ENCODE results near the gene LRMDA.

Gene LRMDA

DNA sequence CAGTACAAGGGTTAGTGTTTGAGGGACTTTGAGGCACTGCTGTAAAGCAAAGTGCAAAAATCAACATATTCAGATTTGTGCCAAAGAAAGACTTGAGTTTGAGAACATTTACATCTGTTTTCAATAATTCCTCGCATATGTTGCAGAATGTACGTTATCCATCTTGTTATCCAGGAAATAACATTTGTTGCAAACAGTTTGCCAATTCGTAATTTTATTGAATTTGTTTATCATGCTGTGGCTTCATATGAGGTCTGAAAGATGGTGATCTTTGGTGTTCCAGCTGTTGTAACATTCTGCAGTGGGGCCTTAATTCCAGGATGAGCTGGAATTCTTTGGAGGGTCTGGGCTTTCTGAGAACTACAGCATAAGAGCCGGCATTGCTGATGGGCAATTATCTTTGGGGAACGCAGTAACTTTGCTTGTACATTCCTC, 396.2 kb downstream of the LRMDA start:
- TF ChIP-seq, protein P1, sequence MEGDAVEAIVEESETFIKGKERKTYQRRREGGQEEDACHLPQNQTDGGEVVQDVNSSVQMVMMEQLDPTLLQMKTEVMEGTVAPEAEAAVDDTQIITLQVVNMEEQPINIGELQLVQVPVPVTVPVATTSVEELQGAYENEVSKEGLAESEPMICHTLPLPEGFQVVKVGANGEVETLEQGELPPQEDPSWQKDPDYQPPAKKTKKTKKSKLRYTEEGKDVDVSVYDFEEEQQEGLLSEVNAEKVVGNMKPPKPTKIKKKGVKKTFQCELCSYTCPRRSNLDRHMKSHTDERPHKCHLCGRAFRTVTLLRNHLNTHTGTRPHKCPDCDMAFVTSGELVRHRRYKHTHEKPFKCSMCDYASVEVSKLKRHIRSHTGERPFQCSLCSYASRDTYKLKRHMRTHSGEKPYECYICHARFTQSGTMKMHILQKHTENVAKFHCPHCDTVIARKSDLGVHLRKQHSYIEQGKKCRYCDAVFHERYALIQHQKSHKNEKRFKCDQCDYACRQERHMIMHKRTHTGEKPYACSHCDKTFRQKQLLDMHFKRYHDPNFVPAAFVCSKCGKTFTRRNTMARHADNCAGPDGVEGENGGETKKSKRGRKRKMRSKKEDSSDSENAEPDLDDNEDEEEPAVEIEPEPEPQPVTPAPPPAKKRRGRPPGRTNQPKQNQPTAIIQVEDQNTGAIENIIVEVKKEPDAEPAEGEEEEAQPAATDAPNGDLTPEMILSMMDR (IDR thresholded peaks at IDR 0.05; ENCODE audit: low read depth, low read length) = no peak
- no peak for DNase-seq
- Histone ChIP-seq H3K27me3 (ENCODE audit: insufficient read depth, low read depth, severe bottlenecking) (no peaks in the 10 kb centered on the region), H3K4me3 (ENCODE audit: low read depth, low read length) (no peak overlapping the region), H3K27ac (no peak overlapping the region), H3K9me3 (ENCODE audit: severe bottlenecking) (no peaks in the 10 kb centered on the region), H3K36me3 (no peaks in the 10 kb centered on the region)

DNA sequence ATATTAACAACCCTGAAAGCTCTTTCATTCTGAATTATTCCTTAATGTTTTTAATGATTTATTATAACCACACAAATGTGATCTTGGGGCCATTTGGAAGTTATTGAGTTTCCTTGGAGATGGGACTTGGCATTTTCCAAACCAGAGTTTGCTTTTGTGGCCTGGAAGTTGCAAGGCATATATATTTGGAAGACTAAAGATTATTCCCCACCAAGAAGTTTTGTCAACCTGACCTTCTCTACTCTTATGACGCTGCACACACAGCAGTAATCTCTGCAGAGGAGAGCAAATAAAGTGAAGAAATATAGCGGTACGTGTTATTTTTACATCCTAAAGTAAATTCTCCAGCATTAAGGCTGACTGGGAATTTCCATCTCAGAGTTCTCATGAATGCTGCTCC, 397.0 kb downstream of the LRMDA start:
- Histone ChIP-seq H3K9me3 (ENCODE audit: severe bottlenecking) (no peaks in the 10 kb centered on the region), H3K27me3 (ENCODE audit: insufficient read depth, low read depth, severe bottlenecking) (no peaks in the 10 kb centered on the region), H3K36me3 (no peaks in the 10 kb centered on the region), H3K4me3 (ENCODE audit: low read depth, low read length) (no peak overlapping the region), H3K27ac (no peak overlapping the region)
- no peak for DNase-seq
- TF ChIP-seq, protein P1 (IDR thresholded peaks at IDR 0.05; ENCODE audit: low read depth, low read length) = no peak

DNA sequence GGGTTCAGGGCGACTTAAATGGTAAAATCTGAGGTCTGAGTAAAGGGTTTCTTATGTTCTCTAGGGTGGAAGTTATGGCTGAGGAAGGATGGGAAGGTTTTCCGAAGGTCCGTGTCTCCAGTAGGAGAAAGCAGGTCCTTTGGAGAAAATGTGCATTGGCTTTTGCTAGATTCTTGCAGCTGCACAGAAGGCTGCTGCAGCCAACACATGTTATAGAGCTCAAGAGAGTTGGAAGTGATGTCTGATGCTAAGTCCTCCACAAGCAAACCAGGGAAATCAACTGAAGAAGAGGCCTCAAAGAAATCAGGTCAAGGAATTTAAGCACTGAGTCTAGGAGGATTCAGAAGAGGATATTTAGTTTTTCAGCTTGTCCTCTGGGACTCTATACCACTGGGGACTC, 404.6 kb downstream of the LRMDA start:
- H3K4me3 ChIP-seq (ENCODE audit: low read depth, low read length) = no peak overlapping the region
- H3K27ac ChIP-seq = no peak overlapping the region
- TF ChIP-seq, protein P1 (IDR thresholded peaks at IDR 0.05; ENCODE audit: low read depth, low read length) = no peak
- no peaks in the 10 kb centered on the region for H3K36me3 ChIP-seq
- H3K9me3 ChIP-seq (ENCODE audit: severe bottlenecking) = no peaks in the 10 kb centered on the region
- DNase-seq = no peak
- H3K27me3 ChIP-seq (ENCODE audit: insufficient read depth, low read depth, severe bottlenecking) = no peaks in the 10 kb centered on the region

DNA sequence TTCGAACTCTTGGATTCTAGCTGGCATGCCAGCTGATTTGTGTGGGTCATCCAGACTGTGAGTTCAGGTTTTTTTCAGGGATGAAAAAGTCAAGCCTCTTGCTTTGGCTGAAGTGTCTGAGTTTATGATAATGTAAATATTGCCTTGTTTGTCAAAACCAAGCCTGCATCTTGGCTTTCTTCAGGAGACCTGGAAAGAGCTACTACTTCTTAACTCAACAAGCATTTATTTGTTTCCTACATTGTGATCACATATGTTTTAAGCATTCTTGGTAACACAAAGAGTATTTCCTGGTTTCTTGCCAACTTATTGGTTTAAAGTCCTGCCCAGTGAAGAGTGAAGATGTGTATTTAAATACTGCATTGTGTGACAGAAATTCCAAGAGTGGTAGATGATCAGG, 407.1 kb downstream of the LRMDA start:
- no peak for DNase-seq
- H3K4me3 ChIP-seq (ENCODE audit: low read depth, low read length) = no peak overlapping the region
- no peaks in the 10 kb centered on the region for H3K9me3 ChIP-seq (ENCODE audit: severe bottlenecking)
- no peaks in the 10 kb centered on the region for H3K27me3 ChIP-seq (ENCODE audit: insufficient read depth, low read depth, severe bottlenecking)
- TF ChIP-seq, protein P1 (IDR thresholded peaks at IDR 0.05; ENCODE audit: low read depth, low read length) = no peak
- no peaks in the 10 kb centered on the region for H3K36me3 ChIP-seq
- H3K27ac ChIP-seq = no peak overlapping the region

DNA sequence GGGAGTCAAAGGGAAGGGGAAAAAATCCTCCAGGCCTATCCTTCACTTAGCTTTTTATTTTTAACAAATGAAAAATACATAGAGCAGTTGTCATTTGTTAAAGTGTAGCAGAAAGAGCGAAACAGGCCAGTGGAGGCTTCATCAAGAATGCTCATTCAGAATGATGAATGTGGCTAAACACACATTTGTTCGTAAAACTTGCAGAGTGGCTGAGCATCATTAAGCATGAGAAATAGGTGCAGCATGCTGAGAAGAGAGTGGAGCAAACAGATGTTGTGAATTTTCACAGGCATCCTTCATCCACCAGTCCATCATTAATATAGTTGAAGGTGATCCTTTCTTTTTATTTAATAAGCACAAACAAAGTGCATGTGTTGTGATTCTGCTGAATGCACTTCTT, 407.6 kb downstream of the LRMDA start:
- no peak overlapping the region for H3K4me3 ChIP-seq (ENCODE audit: low read depth, low read length)
- H3K36me3 ChIP-seq = no peaks in the 10 kb centered on the region
- H3K27me3 ChIP-seq (ENCODE audit: insufficient read depth, low read depth, severe bottlenecking) = no peaks in the 10 kb centered on the region
- DNase-seq = no peak
- H3K27ac ChIP-seq = no peak overlapping the region
- no peaks in the 10 kb centered on the region for H3K9me3 ChIP-seq (ENCODE audit: severe bottlenecking)
- TF ChIP-seq, protein P1 (IDR thresholded peaks at IDR 0.05; ENCODE audit: low read depth, low read length) = no peak

DNA sequence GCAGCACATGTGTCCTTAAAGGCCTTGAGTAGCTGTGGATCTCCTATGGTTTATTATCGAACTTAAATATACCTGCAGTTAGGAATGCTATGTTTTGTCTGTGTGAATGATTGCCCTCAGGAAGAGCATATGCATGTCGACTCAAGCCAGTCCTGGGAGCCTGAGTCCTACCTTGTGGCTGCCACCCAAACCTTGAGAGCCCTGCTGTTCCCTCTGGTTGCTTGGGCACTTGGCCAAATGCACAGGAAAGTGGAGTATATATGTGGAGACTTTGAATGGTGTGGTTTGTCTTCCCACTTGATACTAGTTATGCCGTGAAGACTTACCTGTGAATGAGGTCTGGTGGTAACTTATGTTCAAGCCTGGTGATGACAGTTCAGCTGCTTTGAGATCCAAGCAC, 409.8 kb downstream of the LRMDA start:
- Histone ChIP-seq H3K9me3 (ENCODE audit: severe bottlenecking) (no peaks in the 10 kb centered on the region), H3K27me3 (ENCODE audit: insufficient read depth, low read depth, severe bottlenecking) (no peaks in the 10 kb centered on the region), H3K4me3 (ENCODE audit: low read depth, low read length) (no peak overlapping the region), H3K27ac (no peak overlapping the region), H3K36me3 (no peaks in the 10 kb centered on the region)
- TF ChIP-seq, protein P1 (IDR thresholded peaks at IDR 0.05; ENCODE audit: low read depth, low read length) = no peak
- no peak for DNase-seq

All from WERI-Rb-1 (cell line).